Measurements from ENCODE around the gene NID1.
A peak's percentile ranks its signal among the peaks of the same experiment; 100 is the strongest.

NID1 gene

GRCh38 chr1:236030534-236030933, 34.4 kb downstream of the NID1 start:
- no peak for DNase-seq (ENCODE audit: low spot score)
- H3K79me1 ChIP-seq (ENCODE audit: low read depth, low read length) = no peaks in the 10 kb centered on the region
- no peak overlapping the region for H2BK12ac ChIP-seq (ENCODE audit: low read length)

DNA sequence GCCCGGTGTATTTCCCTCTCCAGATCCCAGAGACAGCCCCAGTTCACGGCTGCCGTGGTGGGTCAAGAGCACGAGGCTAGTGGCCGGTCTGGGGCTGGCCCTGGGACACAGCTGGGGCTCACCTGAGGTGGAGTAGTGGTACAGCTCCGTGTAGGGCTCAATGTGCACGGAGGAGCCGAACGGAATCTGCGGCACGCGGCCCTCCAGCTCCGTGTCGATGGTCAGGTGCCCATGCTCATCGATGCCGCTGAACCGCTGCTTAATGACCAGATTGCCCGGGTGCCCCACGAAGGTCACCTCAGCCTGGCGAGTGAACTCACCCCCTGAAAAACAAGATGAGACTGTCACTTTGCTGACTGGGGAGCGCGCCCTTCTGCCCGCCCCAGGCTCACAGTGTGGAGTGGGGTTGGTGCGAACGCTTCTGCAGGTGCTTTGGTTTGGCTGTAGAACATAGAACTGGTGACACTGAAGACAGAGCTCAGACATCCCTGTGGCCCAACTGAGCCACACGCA, 35.4 kb downstream of the NID1 start:
- no peak overlapping the region for H3K4ac ChIP-seq (ENCODE audit: low read length)
- no CpG with 5 or more reads among the region's 26 CpGs for WGBS, 2 donors (ENCODE audit: extremely low coverage in 2 of 2, insufficient read length in 2 of 2, insufficient replicate concordance in 1 of 2)
- H2BK15ac ChIP-seq (ENCODE audit: low read length) = no peak overlapping the region
- DNase-seq (ENCODE audit: low spot score) = no peak
- no peak overlapping the region for H2BK12ac ChIP-seq (ENCODE audit: low read length)
- no peak overlapping the region for H3K4me3 ChIP-seq (ENCODE audit: low read length in 2 of 2)
- H3K79me1 ChIP-seq (ENCODE audit: low read depth, low read length) = no peaks in the 10 kb centered on the region
- H3K18ac ChIP-seq (ENCODE audit: low read length) = no peak overlapping the region
- no peaks in the 10 kb centered on the region for H3K27me3 ChIP-seq (ENCODE audit: control insufficient read depth in 3 of 3, insufficient read depth in 3 of 3, low read depth in 1 of 3, low read length in 3 of 3)
- H3K36me3 ChIP-seq (replicated peaks in 1 of 2; ENCODE audit: control insufficient read depth in 2 of 2, insufficient read depth in 2 of 2, low read length in 2 of 2) = peaks cover 26 to 66% of the 10 kb centered on the region in 2 donors
- no peak overlapping the region for H4K8ac ChIP-seq (ENCODE audit: low read depth, low read length)
- no peak overlapping the region for H2AFZ ChIP-seq (ENCODE audit: low read length)
- H4K91ac ChIP-seq (ENCODE audit: low read depth, low read length, poor library complexity) = no peak overlapping the region
- H3K9ac ChIP-seq (ENCODE audit: low read depth, low read length, poor library complexity) = peak overlapping the region; percentile 37
- no peak overlapping the region for H3K27ac ChIP-seq (replicated peaks; ENCODE audit: low read length)
- peak overlapping the region; percentile 89 for H3K23ac ChIP-seq (ENCODE audit: low read depth, low read length, poor library complexity)
- H2AK5ac ChIP-seq (ENCODE audit: low read depth, low read length) = no peak overlapping the region
- no peak overlapping the region for H3K4me2 ChIP-seq (ENCODE audit: insufficient read depth, low read length, poor library complexity, severe bottlenecking)
- H3K4me1 ChIP-seq (ENCODE audit: control insufficient read depth in 2 of 2, insufficient read depth in 1 of 2, low read depth in 1 of 2, low read length in 2 of 2) = no peaks in the 10 kb centered on the region
- H3K14ac ChIP-seq (ENCODE audit: low read length) = peak overlapping the region; percentile 6
- no peak overlapping the region for H2BK120ac ChIP-seq (ENCODE audit: low read depth, low read length)
- H3K9me3 ChIP-seq (replicated peaks in 1 of 2; ENCODE audit: control insufficient read depth in 2 of 2, insufficient read depth in 1 of 2, low read depth in 1 of 2, low read length in 2 of 2) = peaks cover 0 to 4% of the 10 kb centered on the region in 2 donors
- no peak overlapping the region for H2BK5ac ChIP-seq (ENCODE audit: low read length)

More at GRCh38 chr1:236030534-236030933, 34.4 kb downstream of the NID1 start:
- H3K18ac ChIP-seq (ENCODE audit: low read length) = no peak overlapping the region
- H3K23ac ChIP-seq (ENCODE audit: low read depth, low read length, poor library complexity) = no peak overlapping the region
- no peak overlapping the region for H3K4ac ChIP-seq (ENCODE audit: low read length)
- no peak overlapping the region for H2BK15ac ChIP-seq (ENCODE audit: low read length)
- H2AK5ac ChIP-seq (ENCODE audit: low read depth, low read length) = no peak overlapping the region
- H3K9ac ChIP-seq (ENCODE audit: low read depth, low read length, poor library complexity) = no peak overlapping the region
- H3K27ac ChIP-seq (replicated peaks; ENCODE audit: low read length) = no peak overlapping the region
- H3K4me2 ChIP-seq (ENCODE audit: insufficient read depth, low read length, poor library complexity, severe bottlenecking) = no peak overlapping the region
- H3K36me3 ChIP-seq (replicated peaks in 1 of 2; ENCODE audit: control insufficient read depth in 2 of 2, insufficient read depth in 2 of 2, low read length in 2 of 2) = peaks cover 25 to 59% of the 10 kb centered on the region in 2 donors
- H3K4me1 ChIP-seq (ENCODE audit: control insufficient read depth in 2 of 2, insufficient read depth in 1 of 2, low read depth in 1 of 2, low read length in 2 of 2) = no peaks in the 10 kb centered on the region
- H4K91ac ChIP-seq (ENCODE audit: low read depth, low read length, poor library complexity) = no peak overlapping the region
- WGBS, 2 donors (ENCODE audit: extremely low coverage in 2 of 2, insufficient read length in 2 of 2, insufficient replicate concordance in 1 of 2) = no CpG with 5 or more reads among the region's 3 CpGs
- no peak overlapping the region for H4K8ac ChIP-seq (ENCODE audit: low read depth, low read length)
- H2BK5ac ChIP-seq (ENCODE audit: low read length) = no peak overlapping the region
- H3K27me3 ChIP-seq (ENCODE audit: control insufficient read depth in 3 of 3, insufficient read depth in 3 of 3, low read depth in 1 of 3, low read length in 3 of 3) = no peaks in the 10 kb centered on the region
- peaks cover 0 to 4% of the 10 kb centered on the region in 2 donors for H3K9me3 ChIP-seq (replicated peaks in 1 of 2; ENCODE audit: control insufficient read depth in 2 of 2, insufficient read depth in 1 of 2, low read depth in 1 of 2, low read length in 2 of 2)
- no peak overlapping the region for H2BK120ac ChIP-seq (ENCODE audit: low read depth, low read length)
- H3K14ac ChIP-seq (ENCODE audit: low read length) = no peak overlapping the region
- H3K4me3 ChIP-seq (ENCODE audit: low read length in 2 of 2) = no peak overlapping the region
- H2AFZ ChIP-seq (ENCODE audit: low read length) = no peak overlapping the region

DNA sequence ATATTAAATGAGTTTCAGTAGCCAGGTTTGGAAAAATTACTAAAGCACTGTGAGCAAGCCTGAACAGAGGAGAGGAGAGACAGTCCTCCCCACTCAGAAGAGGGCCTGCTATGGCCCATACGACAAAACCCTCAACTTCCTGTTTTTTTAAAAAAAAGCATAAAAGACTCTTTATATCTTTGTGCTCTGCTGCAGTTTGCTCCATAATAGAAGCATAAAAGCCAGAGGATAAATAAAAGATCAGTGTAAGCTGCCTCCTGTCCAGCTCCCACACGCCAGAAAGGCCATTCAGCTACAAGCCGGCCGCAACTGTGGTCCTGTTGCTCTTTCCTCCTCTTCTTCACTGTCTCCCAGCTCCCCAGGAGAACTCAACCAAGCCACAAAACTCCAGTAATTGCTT, 37.8 kb downstream of the NID1 start:
- Histone ChIP-seq H3K4me2 (ENCODE audit: insufficient read depth, low read length, poor library complexity, severe bottlenecking) (no peak overlapping the region), H4K91ac (ENCODE audit: low read depth, low read length, poor library complexity) (no peak overlapping the region), H3K14ac (ENCODE audit: low read length) (no peak overlapping the region), H2AFZ (ENCODE audit: low read length) (peak overlapping the region; percentile 61), H2BK15ac (ENCODE audit: low read length) (no peak overlapping the region), H3K27ac (replicated peaks; ENCODE audit: low read length) (no peak overlapping the region), H3K9ac (ENCODE audit: low read depth, low read length, poor library complexity) (no peak overlapping the region), H3K36me3 (replicated peaks in 1 of 2; ENCODE audit: control insufficient read depth in 2 of 2, insufficient read depth in 2 of 2, low read length in 2 of 2) (peaks cover 32 to 76% of the 10 kb centered on the region in 2 donors), H2AK5ac (ENCODE audit: low read depth, low read length) (no peak overlapping the region), H3K4me3 (ENCODE audit: low read length in 2 of 2) (no peak overlapping the region), H3K9me3 (replicated peaks in 1 of 2; ENCODE audit: control insufficient read depth in 2 of 2, insufficient read depth in 1 of 2, low read depth in 1 of 2, low read length in 2 of 2) (peaks cover 0 to 4% of the 10 kb centered on the region in 2 donors), H4K8ac (ENCODE audit: low read depth, low read length) (no peak overlapping the region), H3K18ac (ENCODE audit: low read length) (no peak overlapping the region), H3K27me3 (ENCODE audit: control insufficient read depth in 3 of 3, insufficient read depth in 3 of 3, low read depth in 1 of 3, low read length in 3 of 3) (no peaks in the 10 kb centered on the region), H2BK12ac (ENCODE audit: low read length) (no peak overlapping the region), H3K79me1 (ENCODE audit: low read depth, low read length) (no peaks in the 10 kb centered on the region), H2BK5ac (ENCODE audit: low read length) (no peak overlapping the region), H3K4me1 (ENCODE audit: control insufficient read depth in 2 of 2, insufficient read depth in 1 of 2, low read depth in 1 of 2, low read length in 2 of 2) (no peaks in the 10 kb centered on the region), H3K4ac (ENCODE audit: low read length) (no peak overlapping the region), H2BK120ac (ENCODE audit: low read depth, low read length) (no peak overlapping the region), H3K23ac (ENCODE audit: low read depth, low read length, poor library complexity) (no peak overlapping the region)
- no peak for DNase-seq (ENCODE audit: low spot score)
- no CpG with 5 or more reads among the region's 4 CpGs for WGBS, 2 donors (ENCODE audit: extremely low coverage in 2 of 2, insufficient read length in 2 of 2, insufficient replicate concordance in 1 of 2)

DNA sequence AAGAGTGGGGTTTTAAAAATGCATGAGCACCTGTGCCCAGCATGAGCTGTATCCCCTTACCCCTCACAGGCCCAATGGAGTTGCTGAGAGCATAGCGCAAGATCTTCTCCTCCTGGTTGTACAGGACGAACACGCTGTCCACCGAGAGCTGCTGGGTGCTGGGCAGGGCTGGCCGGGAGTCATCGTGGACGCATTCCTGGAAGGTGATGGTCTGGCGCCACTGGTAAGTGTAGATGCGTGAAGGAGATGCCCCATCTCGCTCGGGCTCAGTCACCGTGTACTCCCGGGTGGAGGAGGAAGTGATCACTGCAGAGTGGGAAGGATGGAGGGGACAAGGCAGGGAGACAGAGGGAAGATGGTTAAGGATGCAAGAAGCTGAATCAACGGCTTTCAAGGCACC, 39.1 kb downstream of the NID1 start:
- no peak overlapping the region for H3K27ac ChIP-seq (replicated peaks; ENCODE audit: low read length)
- H3K79me1 ChIP-seq (ENCODE audit: low read depth, low read length) = no peaks in the 10 kb centered on the region
- H2AK5ac ChIP-seq (ENCODE audit: low read depth, low read length) = no peak overlapping the region
- no peaks in the 10 kb centered on the region for H3K27me3 ChIP-seq (ENCODE audit: control insufficient read depth in 3 of 3, insufficient read depth in 3 of 3, low read depth in 1 of 3, low read length in 3 of 3)
- no peak overlapping the region for H4K8ac ChIP-seq (ENCODE audit: low read depth, low read length)
- H3K23ac ChIP-seq (ENCODE audit: low read depth, low read length, poor library complexity) = peak overlapping the region; percentile 16
- H3K4ac ChIP-seq (ENCODE audit: low read length) = no peak overlapping the region
- H3K36me3 ChIP-seq (replicated peaks in 1 of 2; ENCODE audit: control insufficient read depth in 2 of 2, insufficient read depth in 2 of 2, low read length in 2 of 2) = peaks cover 30 to 73% of the 10 kb centered on the region in 2 donors
- no peak overlapping the region for H2AFZ ChIP-seq (ENCODE audit: low read length)
- no peak overlapping the region for H2BK120ac ChIP-seq (ENCODE audit: low read depth, low read length)
- H3K9ac ChIP-seq (ENCODE audit: low read depth, low read length, poor library complexity) = no peak overlapping the region
- no peak overlapping the region for H3K14ac ChIP-seq (ENCODE audit: low read length)
- WGBS, 2 donors (ENCODE audit: extremely low coverage in 2 of 2, insufficient read length in 2 of 2, insufficient replicate concordance in 1 of 2) = no CpG with 5 or more reads among the region's 14 CpGs
- peaks cover 0 to 2% of the 10 kb centered on the region in 2 donors for H3K9me3 ChIP-seq (replicated peaks in 1 of 2; ENCODE audit: control insufficient read depth in 2 of 2, insufficient read depth in 1 of 2, low read depth in 1 of 2, low read length in 2 of 2)
- H3K18ac ChIP-seq (ENCODE audit: low read length) = no peak overlapping the region
- H3K4me1 ChIP-seq (ENCODE audit: control insufficient read depth in 2 of 2, insufficient read depth in 1 of 2, low read depth in 1 of 2, low read length in 2 of 2) = peaks cover 0 to 8% of the 10 kb centered on the region in 2 donors
- no peak overlapping the region for H3K4me2 ChIP-seq (ENCODE audit: insufficient read depth, low read length, poor library complexity, severe bottlenecking)
- no peak overlapping the region for H2BK15ac ChIP-seq (ENCODE audit: low read length)
- no peak overlapping the region for H3K4me3 ChIP-seq (ENCODE audit: low read length in 2 of 2)
- H2BK5ac ChIP-seq (ENCODE audit: low read length) = no peak overlapping the region
- no peak for DNase-seq (ENCODE audit: low spot score)
- H2BK12ac ChIP-seq (ENCODE audit: low read length) = no peak overlapping the region
- H4K91ac ChIP-seq (ENCODE audit: low read depth, low read length, poor library complexity) = no peak overlapping the region

Measured in neuronal stem cell (in vitro differentiated cells).